ENCODE data around the gene EVA1A.

Gene EVA1A

DNA sequence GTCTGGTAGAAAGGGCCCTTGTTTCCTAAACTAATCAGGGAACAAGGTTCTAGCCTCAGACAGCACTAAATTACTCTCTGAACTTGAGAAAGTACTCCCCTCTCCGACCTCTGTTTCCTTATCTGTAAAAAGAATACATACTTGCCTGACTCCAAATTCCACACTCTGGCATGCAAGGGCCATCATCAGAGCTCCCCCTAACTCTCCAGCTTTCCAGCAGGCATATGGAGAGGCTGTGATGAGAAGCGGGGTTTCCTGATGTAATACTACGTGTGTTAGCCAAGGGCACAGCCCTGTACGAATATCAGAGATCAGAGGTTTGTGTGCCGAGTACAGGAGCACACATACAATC lies 1.8 kb upstream of the EVA1A start:
- no peak for TF ChIP-seq FOXP2 (optimal IDR thresholded peaks at IDR 0.05; ENCODE audit: control extremely low read depth, extremely low read length, insufficient read depth)
- no peak for TF ChIP-seq EZH2 (IDR thresholded peaks at IDR 0.05)
- TF ChIP-seq POLR2AphosphoS5 (IDR thresholded peaks at IDR 0.05; ENCODE audit: borderline replicate concordance, low read depth, low read length), result no peak
- no peaks in the 10 kb centered on the region for H3K9me3 ChIP-seq (ENCODE audit: low read depth, low read length)
- no peak overlapping the region for H3K4me3 ChIP-seq
- no peaks in the 10 kb centered on the region for H3K36me3 ChIP-seq (ENCODE audit: insufficient read depth, low read length)
- no peak for DNase-seq (ENCODE audit: low read depth, low spot score)
- H3K27ac ChIP-seq, result no peak overlapping the region
- no peak overlapping the region for H3K9ac ChIP-seq (ENCODE audit: insufficient read length)

GRCh38 chr2:75561566-75562512 lies 1.1 kb upstream of the EVA1A start:
- DNase-seq (ENCODE audit: low read depth, low spot score), result no peak

DNA sequence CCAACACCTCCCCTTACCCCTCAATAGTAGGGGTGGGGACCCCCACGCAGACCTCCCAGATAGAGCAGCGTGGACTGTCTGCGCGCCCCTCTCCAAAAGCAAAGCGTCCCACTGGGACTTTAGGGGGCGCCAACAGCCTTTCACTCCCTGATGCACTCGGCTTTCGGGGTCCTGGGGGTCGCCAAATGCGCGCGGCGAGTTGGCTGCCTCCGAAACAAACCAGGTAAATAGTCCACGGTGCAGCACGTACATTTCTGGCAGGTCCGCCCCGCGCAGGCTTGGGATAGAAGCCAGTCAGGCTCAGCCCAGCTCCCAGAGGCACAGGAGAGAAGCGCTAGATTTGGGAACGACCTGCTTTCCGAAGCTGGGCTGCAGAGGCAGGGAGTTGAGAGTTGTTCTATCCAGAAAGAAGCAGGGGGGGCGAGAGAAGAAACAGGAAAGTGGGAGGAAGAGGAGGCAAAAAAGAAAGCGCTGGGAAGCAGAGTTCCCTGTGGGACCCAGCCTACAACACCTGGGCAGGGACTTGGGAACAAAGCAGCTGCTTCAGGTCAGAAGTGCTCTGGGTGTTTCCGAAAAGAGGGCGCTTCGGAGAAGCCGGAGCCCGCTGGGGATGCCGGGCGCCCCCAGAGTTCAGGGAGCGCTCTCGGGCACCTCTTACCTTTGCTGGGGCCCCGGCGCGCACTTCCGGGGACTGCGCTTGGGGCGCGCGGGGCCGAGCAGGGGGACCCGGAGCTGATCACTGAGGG lies 544 bp downstream of the EVA1A start:
- no peaks in the 10 kb centered on the region for H3K9me3 ChIP-seq (ENCODE audit: low read depth, low read length)
- peak; percentile 32 for TF ChIP-seq EZH2 (IDR thresholded peaks at IDR 0.05)
- no peak for TF ChIP-seq POLR2AphosphoS5 (IDR thresholded peaks at IDR 0.05; ENCODE audit: borderline replicate concordance, low read depth, low read length)
- peak overlapping the region; percentile 74 for H3K4me3 ChIP-seq
- H3K9ac ChIP-seq (ENCODE audit: insufficient read length), result no peak overlapping the region
- no peaks in the 10 kb centered on the region for H3K36me3 ChIP-seq (ENCODE audit: insufficient read depth, low read length)
- DNase-seq (ENCODE audit: low read depth, low spot score), result no peak
- H3K27ac ChIP-seq, result no peak overlapping the region

More at GRCh38 chr2:75561566-75562512, 1.1 kb upstream of the EVA1A start:
- no peak overlapping the region; the same call in 1 of the 2 replicates for H3K4me3 ChIP-seq
- H3K36me3 ChIP-seq (ENCODE audit: insufficient read depth, low read length), result no peaks in the 10 kb centered on the region
- no peak overlapping the region for H3K27ac ChIP-seq
- TF ChIP-seq POLR2AphosphoS5 (IDR thresholded peaks at IDR 0.05; ENCODE audit: borderline replicate concordance, low read depth, low read length) (no peak), EZH2 (IDR thresholded peaks at IDR 0.05) (no peak), FOXP2 (optimal IDR thresholded peaks at IDR 0.05; ENCODE audit: control extremely low read depth, extremely low read length, insufficient read depth) (no peak)
- H3K9ac ChIP-seq (ENCODE audit: insufficient read length), result no peak overlapping the region
- H3K9me3 ChIP-seq (ENCODE audit: low read depth, low read length), result no peaks in the 10 kb centered on the region

DNA sequence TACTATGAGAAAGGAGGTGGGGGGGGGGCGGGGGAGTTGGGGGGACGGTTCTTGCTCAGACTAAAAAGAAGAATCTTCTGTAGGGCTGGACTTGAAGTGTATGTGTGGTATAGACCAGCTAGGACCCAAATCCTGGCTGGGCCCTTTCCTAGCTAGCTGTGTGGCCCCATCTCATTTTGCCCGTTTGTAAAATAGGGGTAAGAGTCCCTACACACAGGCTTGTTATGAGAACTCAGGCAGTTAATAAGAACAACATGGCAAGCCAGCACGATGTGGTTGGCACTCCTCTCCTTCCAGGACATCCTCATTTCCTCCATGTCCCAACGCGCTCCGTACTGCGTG lies 1.1 kb downstream of the EVA1A start:
- no peak for DNase-seq (ENCODE audit: low read depth, low spot score)
- Histone ChIP-seq H3K36me3 (ENCODE audit: insufficient read depth, low read length) (no peaks in the 10 kb centered on the region), H3K4me3 (peak overlapping the region; percentile 74), H3K9me3 (ENCODE audit: low read depth, low read length) (no peaks in the 10 kb centered on the region), H3K9ac (ENCODE audit: insufficient read length) (no peak overlapping the region), H3K27ac (no peak overlapping the region)
- TF ChIP-seq FOXP2 (optimal IDR thresholded peaks at IDR 0.05; ENCODE audit: control extremely low read depth, extremely low read length, insufficient read depth) (no peak), POLR2AphosphoS5 (IDR thresholded peaks at IDR 0.05; ENCODE audit: borderline replicate concordance, low read depth, low read length) (no peak), EZH2 (IDR thresholded peaks at IDR 0.05) (no peak)

DNA sequence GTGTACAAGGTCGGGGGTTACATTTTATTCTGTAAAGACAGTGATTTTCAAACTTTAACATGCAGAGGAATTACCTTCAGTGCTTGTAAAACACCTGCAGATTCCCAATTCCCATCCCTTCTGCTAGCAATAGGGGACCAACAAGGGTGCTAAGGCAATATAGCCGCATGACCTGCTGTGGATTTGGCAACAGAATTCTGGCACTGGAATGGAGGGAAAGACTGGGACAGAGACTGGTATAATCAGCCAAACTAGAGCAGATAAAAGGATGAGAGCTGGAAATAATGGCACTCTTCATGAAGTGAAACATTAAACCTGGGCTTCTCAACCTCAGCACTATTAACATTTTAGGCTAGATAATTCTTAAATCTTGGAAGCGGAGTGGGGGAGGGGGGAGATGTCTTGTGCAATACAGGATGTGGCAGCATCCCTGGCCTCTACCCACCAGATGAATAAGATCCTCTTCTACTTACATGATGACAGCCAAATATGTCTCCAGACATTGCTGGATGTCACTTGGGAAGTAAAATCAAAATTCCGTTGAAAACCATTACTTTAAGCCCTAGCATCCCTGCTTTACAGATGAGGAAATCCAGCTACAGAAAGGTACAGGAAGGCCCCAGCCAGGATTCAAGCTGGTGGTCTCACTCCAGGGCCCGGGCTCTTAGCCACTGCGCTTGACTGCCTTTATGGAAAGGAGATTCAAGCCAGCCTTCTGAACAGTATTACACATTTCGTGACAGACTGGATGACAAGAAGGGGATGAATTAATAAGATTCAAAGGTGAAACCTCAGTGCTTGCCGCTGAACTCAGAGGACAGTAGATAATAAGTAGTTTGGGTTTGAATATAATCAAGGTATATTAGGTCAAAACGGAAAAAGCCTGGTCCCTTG lies 1.7 kb downstream of the EVA1A start:
- Histone ChIP-seq H3K9ac (ENCODE audit: insufficient read length) (no peak overlapping the region), H3K4me3 (no peak overlapping the region)
- no peak for DNase-seq (ENCODE audit: low read depth, low spot score)

DNA sequence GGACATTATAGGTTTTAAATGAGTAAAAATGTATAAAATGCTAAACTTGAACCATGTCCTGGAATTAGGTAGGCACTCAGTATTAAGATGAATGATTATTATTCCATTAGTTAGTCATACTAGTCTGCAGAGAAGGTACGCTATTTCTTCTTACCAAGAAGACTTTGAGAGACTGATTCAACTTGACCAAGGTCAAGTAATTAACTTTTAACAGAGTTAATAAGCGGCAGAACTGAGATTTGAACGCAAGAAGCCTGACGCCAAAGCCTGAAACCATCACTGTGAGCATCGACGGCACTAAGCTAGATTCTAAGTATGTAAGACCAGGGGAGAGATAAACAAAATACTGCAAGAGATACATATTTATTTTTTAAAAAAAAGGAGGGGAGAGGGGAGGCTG lies 2.6 kb downstream of the EVA1A start:
- H3K4me3 ChIP-seq, result no peak overlapping the region
- no peak overlapping the region for H3K9ac ChIP-seq (ENCODE audit: insufficient read length)
- DNase-seq (ENCODE audit: low read depth, low spot score), result no peak
- H3K9me3 ChIP-seq (ENCODE audit: low read depth, low read length), result no peaks in the 10 kb centered on the region
- TF ChIP-seq POLR2AphosphoS5 (IDR thresholded peaks at IDR 0.05; ENCODE audit: borderline replicate concordance, low read depth, low read length), result no peak
- TF ChIP-seq FOXP2 (optimal IDR thresholded peaks at IDR 0.05; ENCODE audit: control extremely low read depth, extremely low read length, insufficient read depth), result no peak
- no peak for TF ChIP-seq EZH2 (IDR thresholded peaks at IDR 0.05)
- H3K27ac ChIP-seq, result no peak overlapping the region
- H3K36me3 ChIP-seq (ENCODE audit: insufficient read depth, low read length), result no peaks in the 10 kb centered on the region

More for the DNA sequence above, 1.7 kb downstream of the EVA1A start:
- TF ChIP-seq FOXP2 (optimal IDR thresholded peaks at IDR 0.05; ENCODE audit: control extremely low read depth, extremely low read length, insufficient read depth), result no peak
- TF ChIP-seq EZH2 (IDR thresholded peaks at IDR 0.05), result no peak
- TF ChIP-seq POLR2AphosphoS5 (IDR thresholded peaks at IDR 0.05; ENCODE audit: borderline replicate concordance, low read depth, low read length), result no peak
- H3K36me3 ChIP-seq (ENCODE audit: insufficient read depth, low read length), result no peaks in the 10 kb centered on the region
- H3K9me3 ChIP-seq (ENCODE audit: low read depth, low read length), result no peaks in the 10 kb centered on the region
- no peak overlapping the region for H3K27ac ChIP-seq

DNA sequence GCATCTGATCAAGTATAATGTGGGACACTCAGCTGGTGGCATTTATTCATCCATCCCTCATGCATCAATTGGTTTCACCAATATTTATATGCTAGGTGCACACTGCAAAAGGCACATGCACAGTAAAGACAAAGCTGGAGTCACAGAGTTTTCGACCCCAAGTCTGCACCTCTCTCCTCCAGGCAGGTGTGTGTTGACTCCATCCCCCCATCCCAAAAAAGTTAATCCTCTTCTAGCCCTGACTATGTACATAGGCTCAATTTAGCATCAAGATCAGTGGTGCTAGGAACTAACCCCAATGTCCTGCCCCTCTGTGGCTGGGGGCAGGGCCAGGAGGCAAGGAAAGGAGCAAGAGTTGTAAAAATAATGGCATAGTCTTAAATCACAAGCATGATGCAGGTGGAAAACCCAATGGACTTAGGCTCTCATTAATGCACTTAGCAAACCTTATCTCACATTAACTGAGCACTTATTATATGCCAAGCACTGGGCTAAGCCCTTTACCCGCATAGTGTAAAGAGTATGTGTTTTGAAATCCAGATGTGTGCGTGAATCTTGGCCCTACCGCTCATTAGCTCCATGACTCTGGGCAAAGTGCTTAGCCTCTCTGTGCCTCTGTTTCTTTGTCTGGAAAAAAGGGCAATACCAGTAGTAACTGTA lies 3.1 kb downstream of the EVA1A start:
- Histone ChIP-seq H3K4me3 (no peak overlapping the region), H3K27ac (no peak overlapping the region), H3K9me3 (ENCODE audit: low read depth, low read length) (no peaks in the 10 kb centered on the region), H3K9ac (ENCODE audit: insufficient read length) (no peak overlapping the region), H3K36me3 (ENCODE audit: insufficient read depth, low read length) (no peaks in the 10 kb centered on the region)
- no peak for DNase-seq (ENCODE audit: low read depth, low spot score)
- no peak for TF ChIP-seq FOXP2 (optimal IDR thresholded peaks at IDR 0.05; ENCODE audit: control extremely low read depth, extremely low read length, insufficient read depth)
- TF ChIP-seq EZH2 (IDR thresholded peaks at IDR 0.05), result no peak
- no peak for TF ChIP-seq POLR2AphosphoS5 (IDR thresholded peaks at IDR 0.05; ENCODE audit: borderline replicate concordance, low read depth, low read length)

Data from SK-N-MC (cell line).